ENCODE data around the gene CYP3A5.

GRCh38 chr7:99685129-99685758 lies 5.4 kb upstream of the CYP3A5 start:
- no peak for TF ChIP-seq CTCF (IDR thresholded peaks at IDR 0.05; ENCODE audit: low read length)
- no peak for TF ChIP-seq EZH2 (IDR thresholded peaks at IDR 0.05; ENCODE audit: borderline replicate concordance, low read length)

All from OCI-LY1 (cell line).